LNCaP clone FGC (cell line): ENCODE measurements around the gene UGP2.

Source experiments
- DNase-seq: peaks from one replicate; pipeline ENCODE4 v3.0.0-alpha.2; 2011; ENCODE audit warnings: low read depth
- H3K4me3 ChIP-seq: 2 replicates; pipeline ENCODE4 v1.5.1; 2011; ENCODE audit warnings: mild to moderate bottlenecking, low read depth, low read length, control low read depth
- TF ChIP-seq, protein P1 (sequence below): IDR thresholded peaks from 2 replicates; pipeline ENCODE4 v1.5.1; 2012; ENCODE audit warnings: mild to moderate bottlenecking; ENCODE audit not compliant: control insufficient read depth, insufficient read depth; ENCODE audit errors: extremely low read depth

Gene UGP2

DNA sequence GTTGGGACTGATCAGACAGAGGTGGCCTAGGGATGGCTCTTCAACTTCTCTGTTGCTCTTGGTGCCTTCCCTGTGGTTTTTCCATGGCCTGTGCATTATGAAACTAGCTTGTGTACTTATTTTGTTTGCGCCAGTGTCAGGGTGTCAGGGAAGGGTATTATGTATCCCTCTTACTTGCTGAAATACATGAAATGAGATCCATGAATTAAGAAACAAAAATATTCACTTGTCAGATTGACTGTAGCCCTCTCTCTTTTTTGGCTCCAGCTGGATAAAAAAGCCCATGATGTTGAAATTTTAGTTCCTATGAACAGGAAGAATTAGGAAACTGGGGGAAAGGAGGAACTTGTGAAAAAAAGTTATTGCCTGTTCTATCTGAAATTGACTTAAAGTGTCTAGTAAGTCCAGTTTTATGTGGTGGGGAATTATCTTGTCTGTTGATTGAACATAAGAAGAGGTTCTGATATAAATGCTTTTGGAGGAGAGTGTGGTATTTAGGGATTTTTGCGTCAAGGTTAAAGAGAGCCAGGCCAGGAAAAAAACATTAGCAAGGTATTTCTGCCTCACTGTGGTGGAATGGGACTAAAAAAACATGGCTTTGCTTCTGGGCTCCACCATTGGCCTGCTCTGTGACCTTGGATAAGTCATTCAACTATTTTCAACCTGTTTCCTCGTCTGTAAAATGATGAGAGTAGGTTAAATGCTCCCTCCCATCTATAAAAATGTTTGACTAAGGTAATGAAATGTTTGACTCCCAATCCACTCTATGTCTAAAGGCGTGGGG is 12.0 kb downstream of the UGP2 start:
- TF ChIP-seq, protein P1, sequence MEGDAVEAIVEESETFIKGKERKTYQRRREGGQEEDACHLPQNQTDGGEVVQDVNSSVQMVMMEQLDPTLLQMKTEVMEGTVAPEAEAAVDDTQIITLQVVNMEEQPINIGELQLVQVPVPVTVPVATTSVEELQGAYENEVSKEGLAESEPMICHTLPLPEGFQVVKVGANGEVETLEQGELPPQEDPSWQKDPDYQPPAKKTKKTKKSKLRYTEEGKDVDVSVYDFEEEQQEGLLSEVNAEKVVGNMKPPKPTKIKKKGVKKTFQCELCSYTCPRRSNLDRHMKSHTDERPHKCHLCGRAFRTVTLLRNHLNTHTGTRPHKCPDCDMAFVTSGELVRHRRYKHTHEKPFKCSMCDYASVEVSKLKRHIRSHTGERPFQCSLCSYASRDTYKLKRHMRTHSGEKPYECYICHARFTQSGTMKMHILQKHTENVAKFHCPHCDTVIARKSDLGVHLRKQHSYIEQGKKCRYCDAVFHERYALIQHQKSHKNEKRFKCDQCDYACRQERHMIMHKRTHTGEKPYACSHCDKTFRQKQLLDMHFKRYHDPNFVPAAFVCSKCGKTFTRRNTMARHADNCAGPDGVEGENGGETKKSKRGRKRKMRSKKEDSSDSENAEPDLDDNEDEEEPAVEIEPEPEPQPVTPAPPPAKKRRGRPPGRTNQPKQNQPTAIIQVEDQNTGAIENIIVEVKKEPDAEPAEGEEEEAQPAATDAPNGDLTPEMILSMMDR: no peak
- DNase-seq: no peak
- no peak overlapping the region for H3K4me3 ChIP-seq

DNA sequence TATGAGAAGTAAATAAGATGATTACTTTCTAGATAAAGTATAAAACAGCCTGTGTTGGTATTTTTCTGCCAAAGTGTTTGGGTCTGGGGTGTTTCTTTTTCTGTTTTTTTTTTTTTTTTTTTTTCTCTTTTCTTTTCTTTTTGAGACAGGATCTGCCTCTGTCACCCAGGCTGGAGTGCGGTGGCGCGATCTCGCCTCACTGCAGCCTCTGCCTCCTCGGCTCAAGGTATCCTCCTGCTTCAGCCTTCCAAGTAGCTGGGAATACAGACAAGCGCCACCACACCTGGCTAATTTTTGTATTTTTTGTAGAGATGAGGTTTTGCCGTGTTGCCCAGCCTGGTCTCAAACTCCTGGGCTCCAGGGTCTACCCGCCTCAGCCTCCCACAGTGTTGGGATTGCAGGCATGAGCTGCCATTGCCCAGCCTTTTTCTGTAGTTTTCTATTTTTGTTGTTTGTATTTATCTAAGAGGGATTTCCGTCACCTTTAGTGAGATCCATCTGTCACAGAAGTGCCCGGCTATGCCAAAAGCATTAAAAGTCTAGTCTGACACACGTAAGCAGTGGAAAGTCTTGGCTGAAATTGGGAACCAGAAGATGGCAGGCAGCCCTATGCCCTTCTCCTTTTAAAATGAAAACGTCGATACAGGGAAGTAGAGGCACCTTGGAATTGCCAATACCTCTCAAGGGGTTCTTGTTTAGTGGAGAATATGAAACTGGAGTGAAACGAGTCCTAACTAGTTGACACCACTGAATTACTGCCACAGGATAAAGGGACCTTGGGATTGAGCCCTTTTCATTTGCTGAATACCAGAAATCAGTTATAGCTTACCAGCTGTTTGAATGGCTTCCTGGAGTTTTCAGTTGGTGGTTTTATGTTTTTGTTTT is 14.0 kb downstream of the UGP2 start:
- TF ChIP-seq, protein P1: no peak
- no peak for DNase-seq
- no peak overlapping the region for H3K4me3 ChIP-seq

DNA sequence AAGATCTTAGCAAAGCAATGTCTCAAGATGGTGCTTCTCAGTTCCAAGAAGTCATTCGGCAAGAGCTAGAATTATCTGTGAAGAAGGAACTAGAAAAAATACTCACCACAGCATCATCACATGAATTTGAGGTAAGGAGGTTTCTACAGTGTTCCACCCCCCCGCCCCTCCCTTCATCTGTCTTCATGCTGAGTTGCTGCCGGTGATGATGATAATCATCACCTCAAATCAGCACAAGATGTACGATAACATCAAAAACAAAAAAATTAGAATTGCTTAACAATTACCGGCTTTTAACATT is 14.6 kb downstream of the UGP2 start:
- no peak overlapping the region for H3K4me3 ChIP-seq
- DNase-seq: no peak
- TF ChIP-seq, protein P1: no peak

DNA sequence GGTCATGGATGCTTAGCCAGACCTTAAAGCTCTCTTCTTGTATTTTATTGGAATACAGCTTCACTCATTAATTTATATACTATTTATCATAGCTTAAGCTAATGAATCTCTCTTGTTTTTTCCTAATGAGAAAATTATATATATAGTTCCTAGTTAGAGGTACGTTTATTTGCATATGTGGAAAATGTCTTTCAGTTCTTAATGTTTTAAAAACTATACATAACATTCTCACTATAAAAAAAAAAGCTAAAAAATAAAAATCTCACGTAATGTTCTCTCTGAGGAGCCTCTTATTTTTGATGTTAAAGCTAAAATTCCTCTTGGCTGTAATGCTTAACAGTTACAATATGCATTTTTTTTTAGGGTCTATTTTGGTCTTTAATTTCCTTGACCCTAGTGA is 16.6 kb downstream of the UGP2 start:
- TF ChIP-seq, protein P1: no peak
- DNase-seq: no peak
- H3K4me3 ChIP-seq: no peak overlapping the region

DNA sequence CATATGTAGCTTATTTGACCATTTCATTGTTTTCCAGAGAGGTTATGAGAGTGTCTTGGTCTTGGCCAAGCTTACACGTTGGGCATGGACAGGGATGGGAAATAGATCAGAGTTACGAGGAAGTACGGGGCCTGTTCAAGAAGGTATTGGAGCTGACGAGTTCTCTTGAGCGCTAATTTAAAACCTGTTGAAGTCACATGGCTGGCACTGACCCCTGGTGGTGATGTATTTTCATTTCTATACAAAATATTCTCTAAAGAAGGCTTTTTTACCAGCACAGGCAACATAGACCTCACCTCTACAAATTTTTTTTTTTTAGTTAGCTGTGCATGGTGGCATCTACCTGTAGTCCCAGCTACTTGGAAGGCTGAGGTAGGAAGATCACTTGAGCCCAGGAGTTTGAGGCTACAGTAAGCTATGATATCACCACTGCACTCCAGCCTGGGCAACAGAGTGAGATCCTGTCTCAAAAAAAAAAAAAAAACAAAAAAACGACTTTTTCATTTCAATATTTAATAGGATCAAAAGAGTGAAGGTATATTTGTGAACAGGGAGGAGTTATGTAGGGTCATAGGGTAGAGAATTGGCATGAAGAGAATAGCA is 19.6 kb downstream of the UGP2 start:
- H3K4me3 ChIP-seq: no peak overlapping the region
- TF ChIP-seq, protein P1: 0 out of 2 replicates have a peak, but pooled peaks have one; percentile 10
- DNase-seq: no peak

DNA sequence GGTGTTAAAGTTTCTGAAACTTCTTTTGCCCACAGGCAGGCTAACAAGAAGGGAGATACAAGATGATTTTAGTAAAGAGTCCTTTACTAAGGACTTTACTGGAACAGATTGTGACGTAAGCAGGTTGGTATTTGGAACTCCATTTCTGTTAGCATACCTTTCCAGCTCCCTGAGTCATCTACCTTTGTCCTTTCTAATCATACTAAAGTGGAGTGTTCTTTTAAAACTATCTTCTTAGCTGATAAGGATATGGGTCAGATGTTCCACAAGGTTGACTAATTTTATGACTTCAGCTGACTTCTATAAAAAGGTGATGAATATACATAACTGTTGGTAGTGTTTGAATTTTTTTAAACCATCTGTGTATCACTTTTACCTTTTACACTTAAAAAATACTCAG is 21.1 kb downstream of the UGP2 start:
- TF ChIP-seq, protein P1: no peak
- no peak overlapping the region for H3K4me3 ChIP-seq
- no peak for DNase-seq
